ENCODE data around the gene ATE1.
"Not testable (repeated sequence)": the region's sequence is repeated elsewhere in the genome, so short reads cannot be mapped to it uniquely, and the experiment has no call there.

ATE1 gene

DNA sequence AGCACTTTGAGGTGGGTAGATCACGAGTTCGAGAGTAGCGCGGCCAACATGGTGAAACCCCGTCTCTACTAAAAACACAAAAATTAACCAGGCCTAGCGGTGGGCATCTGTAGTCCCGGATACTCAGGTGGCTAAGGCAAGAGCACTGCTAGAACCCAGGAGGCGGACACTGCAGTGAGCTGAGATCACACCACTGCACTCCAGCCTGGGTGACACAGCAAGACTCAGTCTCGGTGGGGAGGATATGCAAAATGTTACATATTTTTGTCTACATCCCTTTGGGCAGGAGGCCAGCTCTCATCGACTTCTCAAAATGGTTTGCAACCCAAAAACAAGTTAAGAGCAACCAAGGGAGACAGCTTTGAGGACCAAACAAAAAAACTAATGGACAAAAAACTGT lies 8.2 kb downstream of the ATE1 start:
- H3K4me1 Mint-ChIP-seq (ENCODE audit: low read depth), result peaks cover 7% of the 10 kb centered on the region
- no peak for DNase-seq (ENCODE audit: low spot score)
- H3K9me3 Mint-ChIP-seq, result no peaks in the 10 kb centered on the region
- no peak overlapping the region for H3K4me3 Mint-ChIP-seq
- H3K36me3 Mint-ChIP-seq (ENCODE audit: low read depth), result peaks cover 30% of the 10 kb centered on the region
- H3K27ac Mint-ChIP-seq, result no peak overlapping the region
- H3K27me3 Mint-ChIP-seq (ENCODE audit: low read depth), result no peaks in the 10 kb centered on the region

DNA sequence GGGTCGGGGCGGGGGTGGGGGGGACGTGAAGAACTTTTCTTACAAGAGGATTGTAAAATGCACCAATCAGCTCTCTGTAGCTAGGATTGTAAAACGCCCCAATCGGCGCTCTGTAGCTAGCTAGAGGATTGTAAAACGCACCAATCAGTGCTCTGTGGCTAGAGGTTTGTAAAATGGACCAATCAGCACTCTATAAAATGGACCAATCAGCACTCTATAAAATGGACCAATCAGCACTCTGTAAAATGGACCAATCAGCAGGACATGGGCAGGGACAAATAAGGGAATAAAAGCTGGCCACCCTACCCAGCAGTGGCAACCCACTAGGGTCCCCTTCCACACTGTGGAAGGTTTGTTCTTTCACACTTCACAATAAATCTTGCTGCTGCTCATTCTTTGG lies 9.0 kb downstream of the ATE1 start:
- not testable (repeated sequence) for DNase-seq (ENCODE audit: low spot score); H3K4me3 Mint-ChIP-seq; H3K4me1 Mint-ChIP-seq (ENCODE audit: low read depth); H3K27ac Mint-ChIP-seq; H3K27me3 Mint-ChIP-seq (ENCODE audit: low read depth); H3K9me3 Mint-ChIP-seq
- H3K36me3 Mint-ChIP-seq (ENCODE audit: low read depth), result peaks cover 34% of the 10 kb centered on the region

DNA sequence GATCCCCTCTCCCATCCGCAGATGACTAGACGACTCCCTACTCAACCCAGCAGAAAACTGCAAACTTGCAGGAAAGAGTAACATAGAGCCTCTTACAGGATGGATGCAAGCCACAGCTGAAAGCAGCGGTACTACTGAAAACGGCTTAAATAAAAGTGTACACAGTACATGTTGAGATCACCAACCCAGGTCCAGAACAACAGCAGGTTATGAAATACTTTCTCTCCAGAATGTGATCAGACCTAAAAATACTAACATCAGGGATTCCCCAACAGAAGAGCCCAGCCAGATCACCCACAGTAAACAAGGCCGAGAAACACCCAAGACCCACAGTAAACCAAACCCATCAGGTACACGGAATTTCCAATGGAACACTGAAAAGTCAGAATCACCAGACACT lies 13.2 kb downstream of the ATE1 start:
- no peak for DNase-seq (ENCODE audit: low spot score)
- Mint-ChIP-seq H3K36me3 (ENCODE audit: low read depth) (peaks cover 41% of the 10 kb centered on the region), H3K27ac (no peak overlapping the region), H3K9me3 (no peaks in the 10 kb centered on the region), H3K27me3 (ENCODE audit: low read depth) (no peaks in the 10 kb centered on the region), H3K4me1 (ENCODE audit: low read depth) (peaks cover 10% of the 10 kb centered on the region), H3K4me3 (no peak overlapping the region)

DNA sequence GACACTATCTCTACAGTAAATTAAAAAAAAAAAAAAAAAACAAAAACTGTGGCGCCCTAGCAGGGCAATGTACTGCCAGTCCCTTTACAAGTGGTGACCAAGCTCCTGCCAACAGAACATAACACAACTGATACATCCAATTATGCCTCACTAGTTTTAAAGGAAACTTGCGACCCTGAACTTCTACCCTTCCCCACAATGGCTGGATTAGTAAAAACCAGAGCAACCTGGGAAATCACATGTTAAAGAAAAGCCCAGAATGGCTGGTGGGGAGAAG lies 16.5 kb downstream of the ATE1 start:
- DNase-seq (ENCODE audit: low spot score), result no peak
- peaks cover 25% of the 10 kb centered on the region for H3K36me3 Mint-ChIP-seq (ENCODE audit: low read depth)
- no peak overlapping the region for H3K4me3 Mint-ChIP-seq
- no peaks in the 10 kb centered on the region for H3K27me3 Mint-ChIP-seq (ENCODE audit: low read depth)
- no peaks in the 10 kb centered on the region for H3K9me3 Mint-ChIP-seq
- peaks cover 3% of the 10 kb centered on the region for H3K4me1 Mint-ChIP-seq (ENCODE audit: low read depth)
- H3K27ac Mint-ChIP-seq, result no peak overlapping the region

DNA sequence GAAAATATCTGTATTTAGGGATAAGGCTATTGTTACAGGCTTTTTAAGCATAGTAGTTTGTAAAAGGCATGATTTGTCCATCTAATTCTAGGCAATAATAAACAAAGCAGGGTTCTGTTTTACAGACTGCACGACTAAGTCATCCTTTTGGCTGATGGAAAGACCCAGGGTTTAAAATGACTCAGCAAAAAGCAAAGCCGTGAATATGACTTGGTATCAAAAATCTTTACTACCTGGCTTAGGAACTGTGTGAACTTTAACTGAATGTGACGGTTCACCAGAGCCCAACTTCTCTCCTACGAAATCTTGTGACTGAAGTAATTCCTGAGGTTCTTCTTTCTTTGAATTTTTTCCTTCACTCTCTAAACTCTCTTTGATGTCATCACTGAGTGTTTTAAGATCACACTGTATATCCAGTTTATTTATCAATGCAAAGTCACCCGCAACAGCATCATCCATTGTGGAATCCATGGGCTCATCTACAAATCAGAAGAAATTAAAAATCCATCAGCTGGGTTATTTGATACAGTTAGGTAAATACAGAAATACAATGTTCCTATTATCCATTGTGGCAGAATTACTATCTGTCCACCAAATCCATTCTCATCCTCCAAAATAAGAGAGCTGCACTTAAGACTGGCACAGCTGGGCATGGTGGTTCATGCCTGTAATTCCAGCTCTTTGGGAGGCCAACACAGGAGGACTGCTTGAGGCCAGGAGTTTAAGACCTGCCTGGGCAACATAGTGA lies 17.0 kb downstream of the ATE1 start:
- Mint-ChIP-seq H3K27ac (no peak overlapping the region), H3K36me3 (ENCODE audit: low read depth) (peaks cover 25% of the 10 kb centered on the region), H3K9me3 (no peaks in the 10 kb centered on the region), H3K27me3 (ENCODE audit: low read depth) (no peaks in the 10 kb centered on the region), H3K4me1 (ENCODE audit: low read depth) (peaks cover 3% of the 10 kb centered on the region), H3K4me3 (no peak overlapping the region)
- no peak for DNase-seq (ENCODE audit: low spot score)

- Mint-ChIP-seq H3K27me3 (ENCODE audit: low read depth) (no peaks in the 10 kb centered on the region), H3K36me3 (ENCODE audit: low read depth) (peaks cover 10% of the 10 kb centered on the region), H3K4me3 (no peak overlapping the region), H3K27ac (no peak overlapping the region), H3K4me1 (ENCODE audit: low read depth) (no peaks in the 10 kb centered on the region), H3K9me3 (no peaks in the 10 kb centered on the region)
- DNase-seq (ENCODE audit: low spot score), result no peak
Observed at GRCh38 chr10:121904888-121905287, 22.9 kb downstream of the ATE1 start.

DNA sequence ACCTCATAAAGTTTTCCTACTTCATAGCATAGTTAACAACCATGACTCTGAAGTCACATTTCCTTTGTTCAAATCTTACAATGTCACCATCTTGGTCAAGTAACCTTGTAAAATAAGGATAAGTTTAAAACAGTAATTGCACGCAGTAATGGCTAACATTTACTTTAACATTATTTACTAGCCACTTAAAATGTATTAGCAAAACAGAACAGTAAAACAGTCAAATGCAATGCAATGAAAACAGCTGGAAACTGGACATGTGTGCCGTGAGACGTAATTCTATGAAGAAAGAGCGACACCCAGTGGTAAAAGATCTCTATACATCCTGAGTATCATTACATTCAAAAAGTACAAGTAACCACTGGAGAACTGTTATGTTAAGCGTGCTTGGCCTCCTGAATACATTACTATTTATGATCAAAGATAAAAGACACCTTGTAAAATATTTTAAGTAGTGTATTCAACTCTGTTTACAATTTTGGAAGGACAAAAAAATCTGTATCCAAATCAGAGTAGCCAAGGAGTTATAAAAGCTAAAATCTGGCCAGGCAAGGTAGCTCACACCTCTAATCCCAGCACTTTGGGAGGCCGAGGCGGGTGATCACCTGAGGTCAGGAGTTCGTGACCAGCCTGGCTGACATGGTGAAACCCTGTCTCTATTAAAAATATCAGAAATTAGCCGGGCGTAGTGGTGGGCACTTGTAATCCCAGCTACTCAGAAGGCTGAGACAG lies 27.2 kb downstream of the ATE1 start:
- Mint-ChIP-seq H3K9me3 (no peaks in the 10 kb centered on the region), H3K27me3 (ENCODE audit: low read depth) (no peaks in the 10 kb centered on the region), H3K4me1 (ENCODE audit: low read depth) (no peaks in the 10 kb centered on the region), H3K4me3 (no peak overlapping the region), H3K36me3 (ENCODE audit: low read depth) (peaks cover 7% of the 10 kb centered on the region), H3K27ac (no peak overlapping the region)
- no peak for DNase-seq (ENCODE audit: low spot score)

- Mint-ChIP-seq H3K9me3 (no peaks in the 10 kb centered on the region), H3K27ac (no peak overlapping the region), H3K4me3 (no peak overlapping the region), H3K36me3 (ENCODE audit: low read depth) (peaks cover 6% of the 10 kb centered on the region), H3K4me1 (ENCODE audit: low read depth) (no peaks in the 10 kb centered on the region), H3K27me3 (ENCODE audit: low read depth) (no peaks in the 10 kb centered on the region)
- DNase-seq (ENCODE audit: low spot score), result no peak
Observed at GRCh38 chr10:121899727-121900126, 28.1 kb downstream of the ATE1 start.

DNA sequence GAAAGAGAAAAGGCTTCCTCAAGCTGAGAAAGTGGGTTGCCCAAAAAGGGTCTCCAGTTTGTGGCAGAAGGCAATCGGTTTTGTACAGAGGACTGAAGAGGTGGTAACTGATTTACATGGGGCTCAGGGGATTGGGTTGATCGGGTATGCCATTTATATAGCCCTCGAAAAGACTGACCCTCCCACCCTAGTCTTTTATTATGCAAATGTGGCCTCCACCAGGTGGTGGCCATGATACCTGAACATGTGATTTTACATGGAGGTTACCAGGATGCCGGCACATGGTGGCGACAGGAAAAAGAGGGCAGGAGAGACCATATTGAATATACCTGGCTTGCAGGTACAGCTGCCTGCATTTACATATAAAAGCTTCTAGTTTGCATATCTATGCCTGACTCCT lies 36.7 kb downstream of the ATE1 start:
- Mint-ChIP-seq H3K27me3 (ENCODE audit: low read depth) (no peaks in the 10 kb centered on the region), H3K4me3 (no peak overlapping the region), H3K9me3 (no peaks in the 10 kb centered on the region), H3K4me1 (ENCODE audit: low read depth) (peaks cover 2% of the 10 kb centered on the region), H3K27ac (no peak overlapping the region), H3K36me3 (ENCODE audit: low read depth) (peaks cover 1% of the 10 kb centered on the region)
- DNase-seq (ENCODE audit: low spot score), result no peak

- Mint-ChIP-seq H3K9me3 (no peaks in the 10 kb centered on the region), H3K27me3 (ENCODE audit: low read depth) (no peaks in the 10 kb centered on the region), H3K4me3 (no peak overlapping the region), H3K4me1 (ENCODE audit: low read depth) (peaks cover 2% of the 10 kb centered on the region), H3K27ac (no peak overlapping the region), H3K36me3 (ENCODE audit: low read depth) (peaks cover 1% of the 10 kb centered on the region)
- DNase-seq (ENCODE audit: low spot score), result no peak
Observed at GRCh38 chr10:121889212-121889611, 38.6 kb downstream of the ATE1 start.

DNA sequence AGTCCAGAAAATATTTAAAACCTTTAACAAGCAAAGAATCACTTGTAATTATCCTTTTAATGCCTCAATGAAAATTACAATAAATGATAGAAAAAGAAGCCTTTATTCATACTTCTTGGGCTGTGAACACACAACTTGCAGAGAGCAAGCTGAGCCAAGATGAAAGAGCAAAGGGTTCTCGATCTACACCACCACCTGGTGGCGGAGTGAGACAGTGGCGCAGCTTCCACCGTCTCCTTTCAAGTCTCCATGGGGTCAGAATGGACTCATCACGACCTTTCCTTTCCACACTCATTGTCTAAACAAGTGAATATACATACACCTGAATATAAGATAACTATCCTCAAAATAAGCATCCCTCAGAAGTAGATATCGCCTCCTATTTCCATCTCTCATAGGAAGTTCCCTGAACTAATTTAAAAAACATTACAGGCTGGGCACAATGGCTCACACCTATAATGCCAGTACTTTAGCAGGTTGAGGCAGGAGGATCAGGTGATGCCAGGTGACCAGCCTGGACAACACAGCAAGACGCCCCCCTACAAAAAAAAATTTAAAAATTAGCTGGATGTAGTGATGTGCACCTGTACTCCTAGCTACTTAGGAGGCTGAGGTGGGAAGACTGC lies 40.7 kb downstream of the ATE1 start:
- Mint-ChIP-seq H3K27ac (no peak overlapping the region), H3K27me3 (ENCODE audit: low read depth) (no peaks in the 10 kb centered on the region), H3K36me3 (ENCODE audit: low read depth) (no peaks in the 10 kb centered on the region), H3K4me1 (ENCODE audit: low read depth) (peaks cover 6% of the 10 kb centered on the region), H3K4me3 (no peak overlapping the region), H3K9me3 (no peaks in the 10 kb centered on the region)
- peak; percentile 16 for DNase-seq (ENCODE audit: low spot score)

DNA sequence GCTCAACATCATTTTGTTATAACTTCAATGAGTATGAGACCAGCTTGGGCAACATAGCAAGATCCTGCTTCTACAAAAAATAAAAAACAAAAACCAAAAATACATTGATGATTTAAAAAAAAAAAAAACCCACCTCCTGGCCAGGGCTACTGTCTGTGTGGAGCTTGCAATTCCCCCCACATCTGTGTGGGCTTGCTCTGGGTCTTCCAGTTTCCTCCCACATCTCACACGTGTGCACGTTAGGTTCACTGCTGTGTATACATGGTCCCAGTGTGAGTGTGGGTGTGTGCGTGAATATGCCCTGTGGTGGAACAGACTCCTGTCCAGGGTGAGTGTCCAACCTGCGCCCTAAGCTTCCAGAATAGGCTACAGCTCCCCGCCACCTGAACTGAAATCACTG lies 41.6 kb downstream of the ATE1 start:
- DNase-seq (ENCODE audit: low spot score), result no peak
- H3K27me3 Mint-ChIP-seq (ENCODE audit: low read depth), result no peaks in the 10 kb centered on the region
- peaks cover 1% of the 10 kb centered on the region for H3K36me3 Mint-ChIP-seq (ENCODE audit: low read depth)
- H3K4me3 Mint-ChIP-seq, result no peak overlapping the region
- H3K27ac Mint-ChIP-seq, result no peak overlapping the region
- H3K4me1 Mint-ChIP-seq (ENCODE audit: low read depth), result peaks cover 7% of the 10 kb centered on the region
- H3K9me3 Mint-ChIP-seq, result no peaks in the 10 kb centered on the region

GRCh38 chr10:121880895-121881294 lies 46.9 kb downstream of the ATE1 start:
- Mint-ChIP-seq H3K27ac (no peak overlapping the region), H3K4me1 (ENCODE audit: low read depth) (peaks cover 8% of the 10 kb centered on the region), H3K4me3 (no peak overlapping the region), H3K9me3 (no peaks in the 10 kb centered on the region), H3K27me3 (ENCODE audit: low read depth) (no peaks in the 10 kb centered on the region), H3K36me3 (ENCODE audit: low read depth) (peaks cover 2% of the 10 kb centered on the region)
- DNase-seq (ENCODE audit: low spot score), result no peak

DNA sequence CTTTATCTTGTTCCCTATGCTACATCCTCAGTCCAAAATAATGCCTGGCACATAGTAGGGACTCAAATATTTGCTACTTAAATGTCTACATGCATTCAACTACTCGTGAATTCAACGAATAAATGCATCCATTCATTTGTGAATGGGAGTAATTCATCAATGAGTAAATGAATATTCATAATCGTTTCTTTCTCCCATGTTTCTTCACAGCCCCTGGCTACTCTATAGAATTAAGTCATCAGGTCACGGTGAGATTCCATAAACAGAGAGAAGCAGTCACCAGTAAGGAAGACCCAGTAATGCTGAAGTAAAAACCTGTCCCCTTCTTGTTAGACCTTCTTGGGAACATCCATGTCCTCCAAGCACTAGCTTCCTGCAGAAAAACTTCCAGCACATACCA lies 48.4 kb downstream of the ATE1 start:
- H3K4me1 Mint-ChIP-seq (ENCODE audit: low read depth), result peaks cover 8% of the 10 kb centered on the region
- H3K36me3 Mint-ChIP-seq (ENCODE audit: low read depth), result peaks cover 2% of the 10 kb centered on the region
- H3K9me3 Mint-ChIP-seq, result no peaks in the 10 kb centered on the region
- no peak for DNase-seq (ENCODE audit: low spot score)
- H3K27me3 Mint-ChIP-seq (ENCODE audit: low read depth), result no peaks in the 10 kb centered on the region
- H3K4me3 Mint-ChIP-seq, result no peak overlapping the region
- no peak overlapping the region for H3K27ac Mint-ChIP-seq
